Measurements from ENCODE around the gene ZZZ3.

GRCh38 chr1:77664939-77665516 is 17.4 kb downstream of the ZZZ3 start:
- TF ChIP-seq CTCF (IDR thresholded peaks at IDR 0.05) (no peak), POLR2A (IDR thresholded peaks at IDR 0.05; ENCODE audit: low read depth) (no peak), EP300 (IDR thresholded peaks at IDR 0.05) (no peak)
